Brain microvascular endothelial cell (primary cell): ENCODE data around the gene AKR7A2.

Experiments
- DNase-seq: peaks from one replicate; pipeline ENCODE4 v3.0.0-alpha.2; 2020
- H3K27ac ChIP-seq: fragments of 250-450 bp; sonication (Bioruptor Pico); 2 replicates; pipeline ENCODE4 v1.5.1; 2020; ENCODE audit warnings: mild to moderate bottlenecking, moderate library complexity
- H3K27me3 ChIP-seq: fragments of 250-450 bp; sonication (Bioruptor Pico); replicated peaks from 2 replicates; pipeline ENCODE4 v1.5.1; 2020; ENCODE audit warnings: mild to moderate bottlenecking
- H3K36me3 ChIP-seq: fragments of 250-450 bp; sonication (Bioruptor Pico); replicated peaks from 2 replicates; pipeline ENCODE4 v1.5.1; 2020; ENCODE audit warnings: mild to moderate bottlenecking
- H3K4me3 ChIP-seq: 2 replicates; pipeline ENCODE4 v1.5.1; 2011; ENCODE audit warnings: low read depth, mild to moderate bottlenecking, control low read depth, low read length, moderate library complexity
- CTCF ChIP-seq: IDR thresholded peaks from 2 replicates; pipeline ENCODE4 v1.5.1; 2011; ENCODE audit warnings: low read depth, mild to moderate bottlenecking, moderate library complexity, low read length, control low read depth, inconsistent platforms; ENCODE audit errors: missing control alignments
- in situ Hi-C: cut with HindIII; loops from 2 replicates; pipeline ENCODE4 v1.10.0; 2017; ENCODE audit warnings: low sequenced_read_pairs, low pct_ligation_motif_present

AKR7A2 gene

GRCh38 chr1:19324665-19324990, 12.7 kb upstream of the AKR7A2 start:
- in situ Hi-C loops, result no loop called here
- DNase-seq, result no peak
- H3K4me3 ChIP-seq, result no peak overlapping the region
- no peaks in the 10 kb centered on the region for H3K27me3 ChIP-seq
- no peak for TF ChIP-seq CTCF
- H3K27ac ChIP-seq, result no peak overlapping the region
- peaks cover 36% of the 10 kb centered on the region for H3K36me3 ChIP-seq

- DNase-seq, result no peak
- in situ Hi-C loops, result no loop called here
- no peaks in the 10 kb centered on the region for H3K27me3 ChIP-seq
- H3K36me3 ChIP-seq, result peaks cover 37% of the 10 kb centered on the region
- no peak for TF ChIP-seq CTCF
- H3K4me3 ChIP-seq, result no peak overlapping the region
- no peak overlapping the region for H3K27ac ChIP-seq
Measured at GRCh38 chr1:19323987-19324664, 12.2 kb upstream of the AKR7A2 start.

GRCh38 chr1:19322481-19322880, 10.5 kb upstream of the AKR7A2 start:
- in situ Hi-C loops, result no loop called here

GRCh38 chr1:19321071-19321470, 9.1 kb upstream of the AKR7A2 start:
- no peak for TF ChIP-seq CTCF
- H3K27ac ChIP-seq, result no peak overlapping the region
- no peaks in the 10 kb centered on the region for H3K27me3 ChIP-seq
- peaks cover 30% of the 10 kb centered on the region for H3K36me3 ChIP-seq
- in situ Hi-C loops, result no loop called here
- DNase-seq, result no peak
- H3K4me3 ChIP-seq, result no peak overlapping the region

More at GRCh38 chr1:19322481-19322880, 10.5 kb upstream of the AKR7A2 start:
- no peaks in the 10 kb centered on the region for H3K27me3 ChIP-seq
- H3K27ac ChIP-seq, result no peak overlapping the region
- no peak for DNase-seq
- TF ChIP-seq CTCF, result no peak
- H3K36me3 ChIP-seq, result peaks cover 36% of the 10 kb centered on the region
- H3K4me3 ChIP-seq, result no peak overlapping the region

GRCh38 chr1:19319196-19319595, 7.3 kb upstream of the AKR7A2 start:
- in situ Hi-C loops, result no loop called here
- H3K36me3 ChIP-seq, result peaks cover 16% of the 10 kb centered on the region
- no peak for DNase-seq
- TF ChIP-seq CTCF, result no peak
- H3K27me3 ChIP-seq, result no peaks in the 10 kb centered on the region
- no peak overlapping the region for H3K4me3 ChIP-seq
- no peak overlapping the region for H3K27ac ChIP-seq
